IPS DF 19.7 (cell line): ENCODE results near the gene ZNF530.
A peak's percentile ranks its signal among the peaks of the same experiment; 100 is the strongest.

Experiments used
- DNase-seq: peaks from one replicate; pipeline ENCODE4 v3.0.0-alpha.2; 2013; ENCODE audit warnings: low read depth, low spot score

Gene ZNF530

DNA sequence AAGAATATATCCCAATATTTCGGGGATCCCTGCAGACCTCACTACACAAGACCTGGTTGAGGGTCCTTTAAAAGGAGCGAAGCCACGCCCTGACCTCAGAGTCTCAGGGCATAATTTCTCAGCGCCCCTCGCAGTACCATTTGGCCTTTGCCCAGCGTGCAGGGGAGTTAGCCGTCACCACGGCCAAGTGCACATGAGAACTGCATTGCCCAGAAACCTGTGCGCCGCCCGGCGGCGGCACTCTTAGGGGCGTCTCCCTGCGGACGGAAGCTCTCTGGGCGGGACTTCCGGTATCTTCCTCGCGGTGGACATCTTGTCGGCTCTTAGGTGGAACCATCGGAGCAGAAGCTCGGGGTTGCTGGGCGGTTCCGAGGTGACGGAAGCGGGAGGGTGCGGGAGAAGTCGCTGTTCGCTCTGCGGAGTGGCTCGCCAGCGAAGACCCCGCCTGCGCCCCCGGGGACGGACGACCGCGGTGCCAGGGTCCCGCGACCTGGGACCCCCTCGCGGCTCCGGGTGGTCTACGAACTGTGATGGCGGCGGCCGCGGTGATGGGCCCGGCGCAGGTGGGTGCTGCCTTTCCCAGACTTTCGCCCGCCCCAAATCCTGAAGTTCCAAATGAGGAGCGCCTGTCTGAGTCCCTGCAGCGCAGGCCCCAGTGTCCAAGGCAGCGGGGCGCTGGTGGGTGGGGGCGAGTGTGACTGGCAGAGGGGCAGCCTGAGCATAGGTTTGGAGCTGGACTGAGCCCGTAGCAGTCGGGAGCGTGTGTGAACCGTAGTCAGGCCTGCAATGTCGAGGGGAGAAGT is 14.5 kb downstream of the ZNF530 start, which contains the start of gene ZNF134:
TSS of gene ZNF134 (plus strand) at position 302 of the 803 bp plus-strand sequence. CDS start 5,227 bp downstream, outside the sequence.
- DNase-seq: peak; percentile 77

DNA sequence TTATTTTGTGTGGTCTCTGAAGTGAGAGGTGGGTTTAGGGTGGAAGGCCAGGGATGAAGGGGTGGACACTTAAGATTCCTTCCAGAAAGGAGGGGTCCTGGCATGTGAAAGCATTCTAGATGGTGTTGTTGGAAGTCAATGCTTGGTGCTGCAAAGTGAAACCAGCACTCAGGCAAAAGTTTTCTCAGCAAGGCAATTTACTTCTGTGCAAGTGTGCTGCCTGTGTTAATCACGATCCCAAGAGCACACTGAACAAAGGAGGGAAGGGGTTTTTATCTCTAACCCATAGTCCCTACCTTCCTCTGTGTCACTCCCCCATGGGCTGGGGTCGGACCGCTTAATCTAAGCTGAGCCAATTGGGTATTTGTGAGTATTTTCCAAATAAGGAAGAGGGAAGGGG is 15.7 kb downstream of the ZNF530 start:
- DNase-seq: no peak

DNA sequence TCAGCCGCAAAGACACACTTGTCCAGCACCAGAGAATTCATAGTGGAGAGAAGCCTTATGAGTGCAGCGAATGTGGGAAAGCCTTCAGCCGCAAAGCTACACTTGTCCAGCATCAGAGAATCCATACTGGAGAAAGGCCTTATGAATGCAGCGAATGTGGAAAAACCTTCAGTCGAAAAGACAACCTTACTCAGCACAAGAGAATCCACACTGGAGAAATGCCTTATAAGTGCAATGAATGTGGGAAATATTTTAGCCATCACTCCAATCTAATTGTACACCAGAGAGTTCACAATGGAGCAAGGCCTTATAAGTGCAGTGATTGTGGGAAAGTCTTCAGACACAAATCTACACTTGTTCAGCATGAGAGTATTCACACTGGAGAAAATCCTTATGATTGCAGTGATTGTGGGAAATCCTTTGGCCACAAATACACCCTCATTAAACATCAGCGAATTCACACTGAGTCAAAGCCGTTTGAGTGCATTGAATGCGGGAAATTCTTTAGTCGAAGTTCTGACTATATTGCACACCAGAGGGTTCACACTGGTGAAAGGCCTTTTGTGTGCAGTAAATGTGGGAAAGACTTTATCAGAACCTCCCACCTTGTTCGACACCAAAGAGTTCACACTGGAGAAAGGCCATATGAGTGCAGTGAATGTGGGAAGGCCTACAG is 21.1 kb downstream of the ZNF530 start:
- DNase-seq: no peak

DNA sequence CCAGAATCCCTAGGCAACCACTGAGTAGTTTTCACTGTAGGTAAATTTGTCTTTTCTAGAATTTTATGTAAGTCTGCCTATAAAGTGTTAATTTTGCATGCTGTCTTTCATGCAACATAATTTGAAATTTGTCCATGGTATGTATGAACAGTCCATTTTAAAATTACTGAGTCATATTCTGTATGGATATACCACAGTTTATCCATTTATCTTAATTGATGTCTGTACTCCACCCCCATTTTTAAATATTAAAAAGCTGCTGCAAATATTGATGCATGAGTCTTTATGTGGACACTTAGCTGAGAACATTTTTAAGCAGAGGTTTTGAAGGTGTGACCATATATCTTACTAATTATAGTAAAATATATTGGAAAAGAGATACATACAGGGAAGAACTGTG is 23.4 kb downstream of the ZNF530 start:
- DNase-seq: no peak

DNA sequence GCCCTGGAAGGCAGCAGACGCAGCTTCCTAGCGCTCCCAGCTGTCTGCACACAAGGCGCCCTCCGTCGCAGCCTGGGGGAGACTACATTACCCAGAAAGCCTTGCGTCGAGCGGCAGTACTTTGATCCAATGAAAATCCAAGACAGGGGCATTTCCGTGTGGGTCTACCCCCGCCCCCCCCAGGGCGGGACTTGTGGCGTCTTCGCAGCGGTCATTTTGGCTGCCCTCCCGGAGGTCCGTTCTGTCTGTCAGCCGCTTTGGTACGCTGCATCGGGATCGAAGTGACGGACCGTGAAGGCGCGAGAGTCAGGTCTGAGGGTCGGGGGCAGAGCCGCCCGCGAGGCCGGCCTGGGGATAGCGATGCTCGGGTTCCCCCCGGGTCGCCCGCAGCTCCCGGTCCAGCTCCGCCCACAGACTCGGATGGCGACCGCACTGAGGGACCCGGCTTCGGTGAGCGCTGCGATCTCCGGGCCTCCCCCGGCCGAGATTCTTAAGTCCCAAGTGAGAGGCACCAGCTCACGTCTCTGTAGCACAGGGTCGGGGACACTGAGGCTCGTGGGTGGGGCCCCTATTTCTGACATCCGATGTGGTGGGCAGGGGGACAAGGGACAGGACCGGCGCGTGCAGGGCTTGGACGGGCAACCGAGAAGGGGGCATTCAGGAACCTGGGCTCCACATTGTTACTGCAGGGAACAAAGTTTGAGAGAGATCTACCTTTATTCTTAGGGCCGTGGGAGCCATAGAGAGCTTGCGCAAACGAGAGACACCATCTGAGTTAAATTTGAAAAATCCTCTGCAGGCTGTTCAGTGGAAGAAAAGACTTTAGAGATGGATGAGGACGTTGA is 33.5 kb downstream of the ZNF530 start, which contains the start of gene ZNF211:
TSS of gene ZNF211 (plus strand) at position 182 of the 845 bp plus-strand sequence. CDS start at position 361, 179 bp downstream.
- peak; percentile 93 for DNase-seq

DNA sequence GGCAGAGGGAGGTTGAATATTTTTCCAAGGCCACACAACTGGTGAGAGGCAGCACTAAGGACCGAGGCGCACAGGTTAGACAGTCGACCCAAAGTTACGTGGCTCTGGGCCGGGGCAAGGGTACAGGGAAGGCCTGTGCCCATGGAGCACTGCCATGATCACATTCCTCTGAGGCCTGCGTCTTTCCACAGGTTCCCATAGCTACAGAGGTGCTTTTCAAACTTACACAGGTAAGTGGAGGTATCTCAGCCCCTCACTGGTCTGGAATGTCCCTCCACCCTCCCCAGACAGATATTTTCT is 34.1 kb downstream of the ZNF530 start:
- DNase-seq: no peak

DNA sequence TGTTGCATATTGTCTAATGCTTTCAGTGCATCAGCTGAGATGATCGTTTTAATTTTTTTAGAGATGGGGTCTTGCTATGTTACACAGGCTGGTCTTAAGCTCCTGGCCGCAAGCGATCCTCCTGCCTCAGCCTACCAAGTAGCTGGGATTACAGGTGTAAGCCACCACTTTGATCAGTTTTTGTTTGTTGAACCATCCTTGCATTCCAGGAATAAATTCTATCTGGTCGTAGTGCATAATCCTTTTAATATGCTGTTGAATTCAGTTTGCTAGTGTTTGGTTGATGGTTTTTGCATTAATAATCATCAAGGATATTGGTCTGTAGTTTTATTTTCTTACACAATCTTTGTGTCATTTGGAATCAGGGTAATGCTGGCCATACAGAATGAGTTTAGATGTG is 37.7 kb downstream of the ZNF530 start:
- no peak for DNase-seq

DNA sequence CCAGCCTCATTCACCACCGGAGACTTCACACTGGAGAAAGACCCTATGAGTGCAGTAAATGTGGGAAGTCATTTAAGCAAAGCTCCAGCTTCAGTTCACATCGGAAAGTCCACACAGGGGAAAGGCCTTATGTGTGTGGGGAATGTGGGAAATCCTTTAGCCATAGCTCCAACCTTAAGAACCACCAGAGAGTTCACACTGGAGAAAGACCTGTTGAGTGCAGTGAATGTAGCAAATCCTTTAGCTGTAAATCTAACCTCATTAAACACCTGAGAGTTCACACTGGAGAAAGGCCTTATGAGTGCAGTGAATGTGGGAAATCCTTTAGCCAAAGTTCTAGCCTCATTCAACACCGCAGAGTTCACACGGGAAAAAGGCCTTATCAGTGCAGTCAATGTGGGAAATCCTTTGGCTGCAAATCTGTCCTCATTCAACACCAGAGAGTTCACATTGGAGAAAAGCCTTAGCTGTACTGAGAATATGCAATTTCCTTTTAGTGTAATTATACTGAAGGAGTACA is 42.1 kb downstream of the ZNF530 start:
- no peak for DNase-seq

DNA sequence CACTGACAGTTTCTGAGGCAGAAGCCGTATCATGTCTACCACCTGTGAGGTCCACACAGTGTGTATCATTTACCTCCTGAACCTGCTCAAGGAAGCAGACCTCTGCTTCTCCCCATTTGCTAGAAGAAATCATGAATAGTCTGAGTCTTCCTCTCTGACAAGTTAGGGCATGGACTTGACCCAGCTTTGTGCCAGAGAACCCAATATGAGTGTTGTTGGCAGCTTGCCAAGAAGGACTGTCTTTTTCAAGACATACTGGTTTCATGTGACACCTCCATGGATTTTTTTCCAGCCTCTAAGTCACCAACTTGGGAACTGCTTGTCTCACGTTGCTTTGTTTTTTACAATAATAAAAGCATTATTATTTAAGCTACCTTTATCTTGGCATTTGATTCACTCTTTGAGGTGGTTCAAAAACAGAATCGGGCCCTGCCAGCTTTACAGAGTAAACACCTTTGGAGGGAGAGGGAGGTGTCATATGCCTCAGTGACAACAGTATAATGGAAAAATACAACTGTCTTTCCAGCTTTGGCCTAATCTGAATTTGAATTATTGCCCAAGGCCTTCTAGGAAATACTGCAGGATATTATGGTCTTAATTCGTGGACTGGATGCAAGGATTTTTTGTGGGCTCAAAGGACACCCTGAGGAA is 42.8 kb downstream of the ZNF530 start:
- no peak for DNase-seq

DNA sequence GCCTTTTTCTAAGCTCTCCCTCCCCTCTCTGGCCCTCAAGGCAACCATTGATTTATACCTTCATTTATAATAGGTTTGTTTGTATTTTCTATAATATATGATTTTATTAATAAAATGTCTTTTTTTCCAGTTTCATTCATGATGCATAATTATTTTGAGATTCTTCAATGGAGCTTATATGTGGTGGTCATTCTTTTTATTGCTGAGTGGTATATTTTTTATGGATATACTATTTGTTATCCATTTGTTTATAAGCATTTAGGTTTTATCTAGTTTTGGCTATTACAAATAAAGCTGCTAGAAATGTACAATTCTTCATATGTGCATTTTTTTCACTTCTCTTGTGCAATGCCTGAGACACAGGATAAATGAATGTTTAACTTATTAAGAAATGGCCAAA is 44.0 kb downstream of the ZNF530 start:
- DNase-seq: no peak

DNA sequence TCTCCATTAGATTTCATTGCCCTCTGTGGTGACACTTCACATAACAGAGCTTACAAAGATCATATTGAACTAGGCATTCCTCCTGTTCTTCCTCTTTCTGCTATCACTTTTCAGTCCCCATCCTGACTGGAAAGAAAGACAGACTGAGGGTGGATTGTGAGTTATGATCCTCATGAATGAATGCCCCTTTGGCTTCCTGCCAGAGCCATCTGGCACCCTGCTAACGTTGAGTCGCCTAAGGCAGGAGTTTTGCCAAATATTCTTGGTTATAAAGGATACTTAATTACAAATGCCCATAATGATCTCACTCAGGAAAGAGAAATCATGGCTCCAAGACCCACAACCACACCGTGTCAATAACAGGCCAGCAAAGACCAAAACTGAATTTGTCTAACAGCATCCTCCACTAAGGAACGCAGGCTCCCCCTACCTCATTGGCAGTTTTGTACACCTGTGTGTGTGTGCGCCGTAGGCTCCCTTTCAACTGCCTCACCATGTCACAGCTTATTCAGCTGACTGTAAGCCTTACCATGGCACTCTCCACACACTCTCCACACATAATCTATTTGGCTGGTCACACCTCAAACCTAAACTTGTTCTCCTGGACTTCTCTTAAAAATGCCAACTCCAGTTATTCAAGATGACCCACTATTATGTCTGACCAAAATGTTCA is 48.8 kb downstream of the ZNF530 start:
- DNase-seq: no peak

DNA sequence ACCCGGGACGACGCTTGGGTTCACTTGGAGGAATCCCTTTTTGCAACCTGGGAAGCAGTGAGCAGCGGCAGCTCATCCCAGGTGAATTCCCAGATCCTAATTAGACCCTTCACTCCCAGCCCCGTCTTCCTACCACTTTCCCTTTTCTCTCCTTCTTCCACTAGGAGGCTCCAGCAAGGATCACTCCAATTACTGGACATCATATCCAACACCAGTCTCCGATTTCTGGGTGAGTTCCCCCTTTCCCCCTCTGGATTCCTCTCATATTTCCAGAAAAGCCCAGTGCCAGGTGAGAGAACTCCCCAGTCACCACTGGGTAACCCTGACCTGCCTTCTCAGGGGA is 51.9 kb downstream of the ZNF530 start:
- no peak for DNase-seq

DNA sequence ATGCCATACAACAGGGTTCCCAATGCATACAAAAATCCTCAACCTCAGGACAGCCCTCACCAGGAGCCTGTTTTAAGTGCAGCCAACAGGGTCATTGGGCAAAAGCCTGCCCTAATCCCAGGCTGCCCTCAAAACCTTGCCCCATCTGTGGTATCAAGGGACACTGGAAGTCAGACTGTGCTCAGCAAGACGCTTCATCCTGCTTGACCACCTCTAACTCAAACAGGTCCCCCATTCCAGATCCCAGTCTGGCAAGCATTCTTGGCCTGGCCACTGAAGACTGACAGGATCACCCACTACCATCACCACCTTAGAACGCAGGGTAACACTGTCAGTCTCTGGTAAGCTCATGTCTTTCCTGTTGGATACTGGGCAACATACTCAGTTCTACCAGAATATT is 54.0 kb downstream of the ZNF530 start:
- no peak for DNase-seq

DNA sequence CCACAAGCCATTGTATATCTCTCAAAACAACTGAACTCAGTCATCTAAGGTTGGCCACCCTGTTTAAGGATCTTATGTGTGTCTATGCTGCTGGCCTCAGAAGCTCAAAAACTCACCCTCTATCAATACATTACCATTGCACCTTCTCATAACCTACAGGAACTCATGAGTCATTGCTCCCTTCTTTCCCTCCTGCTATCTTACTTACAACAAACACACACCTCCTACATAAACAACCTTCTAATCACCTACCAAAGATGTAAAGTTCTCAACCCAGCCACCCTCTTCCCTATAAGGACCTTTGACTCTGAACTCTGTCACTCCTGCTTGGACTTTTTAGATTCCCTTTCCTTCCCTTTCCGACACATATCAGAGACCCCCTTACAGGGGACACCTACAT is 55.8 kb downstream of the ZNF530 start:
- DNase-seq: no peak

DNA sequence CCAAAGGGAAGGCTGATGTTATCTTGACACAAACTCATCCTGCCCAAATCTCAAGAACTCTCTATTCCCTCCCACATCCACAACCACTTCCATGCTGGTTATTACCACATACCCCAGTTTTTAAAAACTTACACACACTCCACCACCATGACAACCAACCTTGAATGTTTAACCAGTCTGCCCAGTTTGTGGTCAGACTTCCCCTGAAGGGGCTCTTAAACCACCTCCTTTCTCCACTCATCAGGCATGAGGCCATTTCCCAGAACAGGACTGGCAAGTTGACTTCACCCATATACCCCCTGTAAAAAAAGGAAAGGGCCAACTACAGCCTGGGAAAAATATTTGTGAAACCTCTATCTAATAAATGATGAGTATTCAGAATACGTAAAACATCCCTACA is 56.7 kb downstream of the ZNF530 start:
- no peak for DNase-seq
